CD4-positive, alpha-beta T cell treated with Interleukin-1 beta for 1 hour (primary cell): Measurements from ENCODE around the gene CSMD2.

Source experiments
- DNase-seq, 2 donors: peaks; one replicate each; pipeline ENCODE4 v3.0.0-alpha.2; 2020 to 2022

The CSMD2 gene

DNA sequence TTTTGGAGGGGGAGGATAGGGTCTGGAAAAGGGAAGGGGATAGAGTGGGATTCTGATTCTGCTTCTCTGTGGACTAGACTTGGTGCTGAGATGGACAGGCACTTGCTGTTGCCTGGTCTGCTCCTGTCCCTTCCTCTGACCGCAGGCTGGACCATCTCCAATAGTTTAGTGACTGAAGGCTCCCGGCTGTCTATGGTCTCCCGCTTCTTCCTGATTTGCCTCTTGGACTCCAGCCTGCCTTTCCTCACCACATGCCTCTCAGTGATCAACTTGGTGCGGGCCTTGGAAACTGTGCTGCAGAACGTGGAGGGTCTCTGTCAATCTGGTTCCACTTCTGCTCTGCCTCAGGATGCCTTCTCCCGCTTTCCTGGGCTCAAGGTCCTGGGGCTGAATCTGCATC lies 698.9 kb downstream of the CSMD2 start:
- no peak for DNase-seq

DNA sequence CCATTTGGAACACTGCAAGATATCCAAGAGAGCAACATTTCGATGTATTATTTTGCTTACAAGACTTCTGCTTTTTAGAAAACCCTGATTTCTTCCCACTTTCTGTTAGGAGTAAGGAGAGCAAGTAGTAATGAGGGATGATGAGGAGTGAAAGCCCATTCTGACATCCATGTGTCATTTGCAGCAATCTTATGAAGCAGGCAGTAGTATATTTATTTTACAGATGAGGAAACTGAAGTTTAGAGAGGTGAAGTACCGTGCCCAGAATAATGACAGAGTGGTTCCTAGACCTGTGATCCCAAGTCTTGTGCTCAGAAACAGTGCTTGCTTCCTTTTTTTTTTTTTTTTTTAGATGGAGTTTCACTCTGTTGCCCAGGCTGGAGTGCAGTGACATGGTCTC lies 699.7 kb downstream of the CSMD2 start:
- no peak for DNase-seq

GRCh38 chr1:33464552-33464951 lies 700.5 kb downstream of the CSMD2 start:
- DNase-seq: no peak
